ENCODE data around the gene DESI2.
A peak's percentile ranks its signal among the peaks of the same experiment; 100 is the strongest.
"Not testable (repeated sequence)": the region's sequence is repeated elsewhere in the genome, so short reads cannot be mapped to it uniquely, and the experiment has no call there.

DESI2 gene

DNA sequence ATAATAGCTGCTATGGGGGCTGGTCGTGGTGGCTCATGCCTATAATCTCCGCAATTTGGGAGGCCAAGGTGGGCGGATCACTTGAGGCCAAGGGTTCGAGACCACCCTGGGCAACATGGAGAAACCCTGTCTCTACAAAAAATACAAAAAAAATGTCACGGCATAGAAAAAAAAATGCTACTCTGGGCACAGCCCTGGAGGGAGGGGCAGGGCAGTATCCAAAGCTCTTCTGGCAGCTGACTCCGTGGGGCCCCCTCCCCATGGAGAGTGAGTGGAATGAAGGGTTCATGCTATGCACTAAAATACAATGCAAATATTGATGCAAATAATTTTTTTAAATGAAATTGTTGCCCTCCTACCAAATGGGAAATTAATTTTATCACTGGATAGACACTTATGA lies 78.7 kb downstream of the DESI2 start:
- Histone ChIP-seq H3K4me1 (ENCODE audit: control insufficient read depth, insufficient read depth, low read length) (0 out of 2 replicates have a peak, but pooled peaks cover 5% of the 10 kb centered on the region), H3K9me3 (ENCODE audit: control insufficient read depth, insufficient read depth, low read depth, low read length) (peaks cover 18% of the 10 kb centered on the region), H3K9ac (ENCODE audit: low read length) (no peak overlapping the region), H3K27ac (ENCODE audit: low read depth, low read length) (no peak overlapping the region), H3K4me3 (ENCODE audit: low read depth, low read length) (no peak overlapping the region), H3K36me3 (ENCODE audit: control insufficient read depth, insufficient read depth, low read length) (peaks cover 5% of the 10 kb centered on the region; the same call in 1 of the 2 replicates), H3K27me3 (ENCODE audit: control insufficient read depth, insufficient read depth, low read length) (peaks cover 25% of the 10 kb centered on the region)

DNA sequence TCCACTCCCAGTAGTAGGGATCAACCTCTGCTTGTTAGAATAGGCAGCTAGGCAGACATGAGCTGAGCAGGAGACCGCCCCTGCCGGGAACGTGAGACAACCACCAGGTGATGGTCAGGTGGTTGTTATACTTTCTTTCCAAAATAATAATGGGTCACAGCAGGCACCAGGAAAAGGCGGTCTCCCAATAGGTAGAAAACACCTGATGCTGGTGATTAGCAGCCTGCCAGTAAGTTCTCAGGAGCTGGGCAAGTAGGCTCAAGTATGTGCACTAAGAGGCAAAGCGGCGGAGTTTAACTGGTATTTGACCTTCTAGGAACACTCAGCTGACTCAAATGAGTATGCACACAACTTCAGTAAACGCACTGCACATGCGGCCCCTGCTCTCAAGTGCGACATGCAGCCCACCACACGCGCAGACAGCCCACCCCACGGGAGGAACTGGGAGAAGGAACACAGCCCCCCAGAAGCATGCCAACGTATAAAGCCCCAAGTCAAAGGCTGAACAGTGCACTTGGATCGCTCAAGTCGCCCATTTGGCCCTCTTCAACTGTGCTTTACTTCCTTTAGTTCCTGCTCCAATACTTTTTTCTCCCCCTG lies 80.0 kb downstream of the DESI2 start:
- Histone ChIP-seq H3K4me1 (ENCODE audit: control insufficient read depth, insufficient read depth, low read length) (0 out of 2 replicates have a peak, but pooled peaks cover 5% of the 10 kb centered on the region), H3K9me3 (ENCODE audit: control insufficient read depth, insufficient read depth, low read depth, low read length) (peaks cover 20% of the 10 kb centered on the region), H3K27ac (ENCODE audit: low read depth, low read length) (no peak overlapping the region), H3K9ac (ENCODE audit: low read length) (no peak overlapping the region), H3K27me3 (ENCODE audit: control insufficient read depth, insufficient read depth, low read length) (peaks cover 25% of the 10 kb centered on the region), H3K4me3 (ENCODE audit: low read depth, low read length) (no peak overlapping the region), H3K36me3 (ENCODE audit: control insufficient read depth, insufficient read depth, low read length) (peaks cover 5% of the 10 kb centered on the region; the same call in 1 of the 2 replicates)

DNA sequence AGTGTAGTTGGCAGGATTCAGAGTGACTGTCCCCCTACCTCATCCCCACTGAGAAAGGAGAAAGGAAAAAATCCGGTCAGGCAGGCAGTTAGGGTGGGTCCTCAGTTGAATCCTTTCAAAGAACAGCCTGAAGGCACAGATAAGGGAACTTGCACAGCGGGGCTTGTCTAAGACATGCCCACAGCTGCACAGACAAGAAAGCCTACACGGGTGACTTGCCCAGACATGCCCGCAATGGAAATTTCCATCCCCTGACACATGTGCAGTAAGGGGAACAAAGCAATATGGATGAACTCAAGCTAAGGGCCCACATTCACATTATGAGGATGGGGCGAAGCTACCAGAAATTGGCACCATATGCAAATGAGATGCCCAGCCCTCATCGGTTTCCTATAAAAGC lies 82.5 kb downstream of the DESI2 start:
- Histone ChIP-seq H3K36me3 (ENCODE audit: control insufficient read depth, insufficient read depth, low read length) (peaks cover 5% of the 10 kb centered on the region; the same call in 1 of the 2 replicates), H3K9me3 (ENCODE audit: control insufficient read depth, insufficient read depth, low read depth, low read length) (peaks cover 20% of the 10 kb centered on the region), H3K4me1 (ENCODE audit: control insufficient read depth, insufficient read depth, low read length) (0 out of 2 replicates have a peak, but pooled peaks cover 3% of the 10 kb centered on the region), H3K9ac (ENCODE audit: low read length) (no peak overlapping the region), H3K27me3 (ENCODE audit: control insufficient read depth, insufficient read depth, low read length) (peaks cover 12% of the 10 kb centered on the region), H3K27ac (ENCODE audit: low read depth, low read length) (0 out of 2 replicates have a peak overlapping the region, but pooled peaks have one; percentile 31), H3K4me3 (ENCODE audit: low read depth, low read length) (no peak overlapping the region)

- peaks cover 6% of the 10 kb centered on the region for H3K27me3 ChIP-seq (ENCODE audit: control insufficient read depth, insufficient read depth, low read length)
- no peak overlapping the region for H3K9ac ChIP-seq (ENCODE audit: low read length)
- H3K4me3 ChIP-seq (ENCODE audit: low read depth, low read length) = no peak overlapping the region
- H3K4me1 ChIP-seq (ENCODE audit: control insufficient read depth, insufficient read depth, low read length) = 0 out of 2 replicates have a peak, but pooled peaks cover 2% of the 10 kb centered on the region
- 0 out of 2 replicates have a peak overlapping the region, but pooled peaks have one; percentile 31 for H3K27ac ChIP-seq (ENCODE audit: low read depth, low read length)
- peaks cover 20% of the 10 kb centered on the region for H3K9me3 ChIP-seq (ENCODE audit: control insufficient read depth, insufficient read depth, low read depth, low read length)
- H3K36me3 ChIP-seq (ENCODE audit: control insufficient read depth, insufficient read depth, low read length) = peaks cover 5% of the 10 kb centered on the region; the same call in 1 of the 2 replicates
These were observed 83.1 kb downstream of the DESI2 start for GRCh38 chr1:244735876-244736561.

DNA sequence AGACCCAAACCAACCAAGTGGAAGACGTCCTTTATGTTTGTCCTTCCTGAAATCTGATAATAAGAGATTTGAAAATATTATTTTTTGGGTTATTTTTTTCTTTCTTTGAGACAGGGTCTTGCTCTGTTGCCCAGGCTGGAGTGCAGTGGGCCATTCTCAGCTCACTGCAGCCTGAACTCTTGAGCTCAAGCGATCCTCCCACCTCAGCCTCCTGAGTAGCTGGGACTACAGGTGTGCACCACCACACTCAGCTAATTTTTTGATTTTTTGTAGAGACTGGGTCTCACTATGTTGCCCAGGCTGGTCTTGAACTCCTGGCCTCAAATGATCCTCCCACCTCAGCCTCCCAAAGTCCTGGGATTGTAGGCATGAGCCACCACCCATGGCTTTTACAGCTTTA lies 86.2 kb downstream of the DESI2 start:
- not testable (repeated sequence) for H3K4me3 ChIP-seq (ENCODE audit: low read depth, low read length); H3K36me3 ChIP-seq (ENCODE audit: control insufficient read depth, insufficient read depth, low read length); H3K4me1 ChIP-seq (ENCODE audit: control insufficient read depth, insufficient read depth, low read length); H3K27ac ChIP-seq (ENCODE audit: low read depth, low read length); H3K9ac ChIP-seq (ENCODE audit: low read length); H3K27me3 ChIP-seq (ENCODE audit: control insufficient read depth, insufficient read depth, low read length)
- peaks cover 20% of the 10 kb centered on the region for H3K9me3 ChIP-seq (ENCODE audit: control insufficient read depth, insufficient read depth, low read depth, low read length)

GRCh38 chr1:244740027-244740617 lies 87.2 kb downstream of the DESI2 start:
- H3K36me3 ChIP-seq (ENCODE audit: control insufficient read depth, insufficient read depth, low read length); H3K9ac ChIP-seq (ENCODE audit: low read length); H3K27ac ChIP-seq (ENCODE audit: low read depth, low read length); H3K4me3 ChIP-seq (ENCODE audit: low read depth, low read length); H3K27me3 ChIP-seq (ENCODE audit: control insufficient read depth, insufficient read depth, low read length); H3K4me1 ChIP-seq (ENCODE audit: control insufficient read depth, insufficient read depth, low read length): not testable (repeated sequence)
- H3K9me3 ChIP-seq (ENCODE audit: control insufficient read depth, insufficient read depth, low read depth, low read length) = peaks cover 16% of the 10 kb centered on the region

DNA sequence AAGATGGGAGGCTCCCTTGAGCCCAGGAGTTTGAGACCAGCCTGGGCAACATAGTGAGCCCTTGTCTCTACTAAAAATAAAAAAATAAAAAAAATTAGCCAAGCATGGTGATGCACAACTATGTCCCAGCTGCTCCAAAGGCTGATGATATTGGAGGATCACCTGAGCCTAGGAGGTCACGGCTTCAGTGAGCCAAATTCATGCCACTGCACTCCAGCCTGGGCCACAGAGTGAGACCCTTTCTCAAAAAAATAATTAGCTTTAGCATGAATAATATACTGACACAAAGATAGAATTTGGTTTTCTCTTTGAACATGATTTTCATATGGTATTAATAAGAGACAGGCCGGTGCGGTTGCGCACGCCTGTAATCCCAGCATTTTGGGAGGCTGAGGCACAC lies 88.8 kb downstream of the DESI2 start:
- no peaks in the 10 kb centered on the region for H3K4me1 ChIP-seq (ENCODE audit: control insufficient read depth, insufficient read depth, low read length)
- H3K27ac ChIP-seq (ENCODE audit: low read depth, low read length) = no peak overlapping the region
- H3K36me3 ChIP-seq (ENCODE audit: control insufficient read depth, insufficient read depth, low read length) = no peaks in the 10 kb centered on the region
- no peaks in the 10 kb centered on the region for H3K27me3 ChIP-seq (ENCODE audit: control insufficient read depth, insufficient read depth, low read length)
- H3K9me3 ChIP-seq (ENCODE audit: control insufficient read depth, insufficient read depth, low read depth, low read length) = 0 out of 2 replicates have a peak, but pooled peaks cover 2% of the 10 kb centered on the region
- H3K9ac ChIP-seq (ENCODE audit: low read length) = no peak overlapping the region
- no peak overlapping the region for H3K4me3 ChIP-seq (ENCODE audit: low read depth, low read length)

DNA sequence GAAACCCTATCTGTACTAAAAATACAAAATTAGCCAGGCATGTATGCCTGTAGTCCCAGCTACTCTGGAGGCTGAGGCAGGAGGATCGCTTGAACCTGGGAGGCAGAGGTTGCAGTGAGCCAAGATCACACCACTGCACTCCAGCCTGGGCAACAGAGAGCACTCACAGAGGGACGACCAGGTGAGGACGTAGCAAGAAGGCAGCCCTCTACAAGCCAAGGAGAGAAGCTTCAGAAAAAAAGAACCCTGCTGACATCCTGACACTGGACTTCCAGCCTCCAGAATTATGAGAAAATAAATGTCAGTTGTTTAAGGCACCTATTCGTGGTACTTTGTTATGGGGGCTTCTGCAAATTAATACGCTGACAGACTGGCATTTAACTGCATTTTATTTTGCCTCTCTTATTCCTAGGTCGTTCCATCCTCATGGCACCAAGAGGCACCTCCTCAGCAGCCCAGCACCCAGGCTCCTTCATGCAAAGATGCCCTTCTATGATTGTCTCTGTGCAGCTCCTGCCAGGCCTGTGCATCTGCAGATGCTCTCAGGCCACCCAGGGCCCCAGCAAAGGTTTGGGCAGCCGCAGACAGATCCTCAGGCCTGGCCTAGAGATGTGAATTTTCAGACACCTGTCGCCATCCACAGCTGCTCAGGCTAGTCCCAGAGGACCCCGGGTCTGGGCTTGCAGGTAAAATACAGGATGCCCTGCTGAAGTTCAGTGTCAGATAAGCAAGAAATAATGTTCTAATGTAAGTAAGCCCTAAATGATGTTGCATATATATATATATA lies 96.5 kb downstream of the DESI2 start:
- Histone ChIP-seq H3K36me3 (ENCODE audit: control insufficient read depth, insufficient read depth, low read length) (no peaks in the 10 kb centered on the region), H3K27me3 (ENCODE audit: control insufficient read depth, insufficient read depth, low read length) (no peaks in the 10 kb centered on the region), H3K4me3 (ENCODE audit: low read depth, low read length) (no peak overlapping the region), H3K9ac (ENCODE audit: low read length) (no peak overlapping the region), H3K27ac (ENCODE audit: low read depth, low read length) (no peak overlapping the region), H3K9me3 (ENCODE audit: control insufficient read depth, insufficient read depth, low read depth, low read length) (no peaks in the 10 kb centered on the region), H3K4me1 (ENCODE audit: control insufficient read depth, insufficient read depth, low read length) (no peaks in the 10 kb centered on the region)

DNA sequence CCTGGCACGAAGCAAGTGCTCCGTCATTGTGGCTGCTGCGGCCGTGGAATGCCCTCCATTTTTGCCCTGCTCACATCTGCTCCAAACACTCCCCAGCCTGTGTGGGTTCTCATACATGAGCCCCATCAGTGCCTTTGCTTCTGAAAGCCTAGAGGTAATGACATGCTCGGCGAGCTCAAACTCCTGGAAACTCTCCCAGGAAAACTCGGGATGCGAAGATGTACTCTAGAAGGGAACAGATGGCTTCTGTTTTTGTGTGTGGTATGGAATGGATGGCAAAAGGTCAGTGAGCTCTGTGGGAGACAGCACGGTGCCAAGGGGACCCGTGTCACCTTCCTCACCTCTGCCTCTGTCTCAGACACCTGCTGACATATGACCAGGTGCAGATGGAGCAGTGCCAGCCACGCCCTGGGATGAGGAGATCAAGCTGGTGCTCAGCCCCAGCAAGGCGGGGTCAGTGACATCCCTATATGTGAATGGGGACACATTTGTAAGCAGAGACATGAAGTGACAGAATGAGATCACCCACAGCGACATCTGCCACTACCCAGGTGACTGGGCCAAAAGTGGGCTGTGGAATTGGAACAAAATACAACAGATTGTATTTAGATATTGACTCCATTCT lies 98.5 kb downstream of the DESI2 start:
- no peak overlapping the region for H3K27ac ChIP-seq (ENCODE audit: low read depth, low read length)

GRCh38 chr1:244755673-244756072 lies 102.7 kb downstream of the DESI2 start:
- Histone ChIP-seq H3K9me3 (ENCODE audit: control insufficient read depth, insufficient read depth, low read depth, low read length) (no peaks in the 10 kb centered on the region), H3K36me3 (ENCODE audit: control insufficient read depth, insufficient read depth, low read length) (no peaks in the 10 kb centered on the region), H3K9ac (ENCODE audit: low read length) (no peak overlapping the region)

More for the DNA sequence above, 98.5 kb downstream of the DESI2 start:
- H3K9me3 ChIP-seq (ENCODE audit: control insufficient read depth, insufficient read depth, low read depth, low read length) = no peaks in the 10 kb centered on the region
- no peaks in the 10 kb centered on the region for H3K27me3 ChIP-seq (ENCODE audit: control insufficient read depth, insufficient read depth, low read length)
- no peak overlapping the region for H3K9ac ChIP-seq (ENCODE audit: low read length)
- H3K4me3 ChIP-seq (ENCODE audit: low read depth, low read length) = no peak overlapping the region
- H3K36me3 ChIP-seq (ENCODE audit: control insufficient read depth, insufficient read depth, low read length) = no peaks in the 10 kb centered on the region
- H3K4me1 ChIP-seq (ENCODE audit: control insufficient read depth, insufficient read depth, low read length) = no peaks in the 10 kb centered on the region

More at GRCh38 chr1:244755673-244756072, 102.7 kb downstream of the DESI2 start:
- Histone ChIP-seq H3K4me1 (ENCODE audit: control insufficient read depth, insufficient read depth, low read length) (peaks cover 11% of the 10 kb centered on the region), H3K27ac (ENCODE audit: low read depth, low read length) (no peak overlapping the region), H3K27me3 (ENCODE audit: control insufficient read depth, insufficient read depth, low read length) (no peaks in the 10 kb centered on the region), H3K4me3 (ENCODE audit: low read depth, low read length) (no peak overlapping the region)
